ENCODE results near the gene NMU.
"Not testable (repeated sequence)": the region's sequence is repeated elsewhere in the genome, so short reads cannot be mapped to it uniquely, and the experiment has no call there.

NMU gene

DNA sequence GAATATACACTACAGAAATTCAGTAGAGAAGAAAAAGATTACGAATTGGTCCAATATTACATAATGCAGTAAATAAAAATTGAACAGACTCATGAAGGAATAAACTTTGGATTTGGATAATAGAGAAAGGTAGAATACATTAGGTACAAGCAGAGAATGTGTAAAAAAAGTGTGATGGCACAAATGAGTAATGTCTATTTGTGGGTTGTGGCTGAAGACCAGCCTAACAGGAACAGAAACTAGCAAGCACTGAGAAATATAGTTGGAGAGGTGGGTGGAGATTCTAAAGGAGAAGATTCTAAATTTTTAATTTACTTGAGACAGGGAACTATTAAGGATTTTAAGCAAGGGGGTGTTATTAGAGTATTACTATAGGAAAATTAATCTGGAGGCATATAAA lies 74.2 kb downstream of the NMU start:
- DNase-seq (ENCODE audit: low read depth in 4 of 4, low spot score in 1 of 4) = no peak

DNA sequence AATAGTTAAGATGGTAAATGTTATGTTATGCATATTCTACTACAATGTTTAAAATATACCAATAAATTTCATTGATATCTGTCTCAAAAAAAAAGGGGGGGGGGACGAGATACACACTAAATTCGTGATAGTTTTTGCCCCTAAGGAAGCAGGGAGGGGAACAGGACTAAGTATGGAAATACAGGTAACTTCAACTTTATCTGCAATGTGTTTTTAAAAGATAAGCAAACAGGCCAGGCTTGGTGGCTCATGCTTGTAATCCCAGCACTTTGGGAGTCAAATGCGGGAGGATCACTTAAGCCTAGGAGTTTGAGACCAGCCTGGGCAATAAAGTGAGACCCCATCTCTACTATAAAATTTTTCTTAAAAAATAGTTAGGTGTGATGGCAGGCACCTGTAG lies 76.0 kb downstream of the NMU start:
- no peak for DNase-seq (ENCODE audit: low read depth in 4 of 4, low spot score in 1 of 4)

DNA sequence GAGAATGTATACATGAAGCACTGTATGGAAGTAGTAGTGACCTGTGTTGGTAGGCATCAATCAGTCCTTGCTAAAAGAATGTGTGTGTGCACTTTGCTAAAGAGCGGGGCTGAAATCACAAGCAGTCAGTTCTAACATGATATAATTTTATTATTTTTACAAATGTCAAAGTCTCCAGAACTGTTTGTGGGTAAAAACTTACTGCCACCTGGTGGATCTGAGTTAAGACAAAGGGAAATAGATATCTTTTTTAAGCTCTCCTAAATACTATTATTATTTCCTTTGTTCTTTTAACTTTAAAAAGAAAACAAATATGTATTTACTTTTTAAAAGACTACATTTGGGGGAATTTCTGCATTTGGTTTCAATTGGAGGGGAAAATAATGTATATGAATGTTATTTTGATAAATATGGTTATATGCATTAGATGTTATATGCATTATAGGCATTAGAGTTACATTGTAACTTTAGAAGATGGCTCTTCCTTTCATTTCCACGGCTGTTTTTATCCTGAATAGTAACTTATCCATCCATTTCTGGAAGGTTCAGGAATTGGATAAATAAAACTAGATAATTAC lies 81.6 kb downstream of the NMU start:
- DNase-seq (ENCODE audit: low read depth in 4 of 4, low spot score in 1 of 4) = no peak

DNA sequence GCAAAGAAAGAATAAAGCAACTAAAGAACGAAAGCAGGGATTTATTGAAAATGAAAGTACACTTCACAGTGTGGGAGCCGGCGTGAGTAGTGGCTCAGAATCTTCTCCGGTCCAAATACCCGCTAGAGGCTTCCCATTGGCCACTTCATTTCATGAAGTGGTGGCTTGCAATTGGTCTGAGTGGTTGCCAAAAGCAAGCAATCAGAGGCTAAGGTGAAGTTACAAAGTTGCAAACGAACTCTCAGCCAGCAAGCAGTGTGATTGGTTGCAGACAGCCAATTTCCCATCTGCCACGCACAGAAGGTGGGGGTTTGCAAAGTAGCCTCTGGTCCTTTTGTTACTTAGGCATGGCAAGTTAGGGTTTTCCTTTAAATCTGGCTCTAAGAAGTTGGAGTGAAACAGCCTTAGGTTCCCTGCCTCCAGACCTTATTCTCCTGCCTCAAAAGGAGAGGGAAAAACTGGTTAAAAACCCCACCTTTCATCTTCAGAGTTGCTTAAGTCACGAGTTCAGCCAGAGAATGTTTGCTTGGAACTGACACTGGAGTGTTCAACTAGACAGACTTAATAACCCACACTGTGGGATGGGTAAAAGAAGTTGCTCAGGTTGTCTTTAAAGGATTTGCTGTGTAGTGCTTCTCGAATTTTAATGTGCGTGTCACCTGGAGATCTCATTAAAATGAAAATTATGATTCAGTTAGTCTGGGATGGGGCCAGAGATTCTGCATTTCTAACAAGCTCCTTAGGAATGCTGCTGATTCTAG lies 82.5 kb downstream of the NMU start:
- DNase-seq (ENCODE audit: low read depth in 4 of 4, low spot score in 1 of 4) = no peak

DNA sequence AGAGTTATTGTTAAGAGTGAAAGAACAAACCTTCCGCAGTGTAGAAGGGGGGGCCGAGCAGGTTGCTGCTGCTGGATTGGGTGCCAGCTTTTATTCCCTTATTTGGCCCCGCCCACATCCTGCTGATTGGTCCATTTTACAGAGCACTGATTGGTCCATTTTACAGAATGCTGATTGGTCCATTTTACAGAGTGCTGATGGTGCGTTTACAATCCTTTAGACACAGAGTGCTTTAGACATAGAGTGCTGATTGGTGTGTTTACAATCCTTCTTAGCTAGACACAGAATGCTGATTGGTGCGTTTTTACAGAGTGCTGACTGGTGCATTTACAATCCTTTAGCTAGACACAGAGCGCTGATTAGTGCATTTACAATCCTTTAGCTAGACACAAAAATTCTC lies 84.1 kb downstream of the NMU start:
- not testable (repeated sequence) for DNase-seq (ENCODE audit: low read depth in 4 of 4, low spot score in 1 of 4)

DNA sequence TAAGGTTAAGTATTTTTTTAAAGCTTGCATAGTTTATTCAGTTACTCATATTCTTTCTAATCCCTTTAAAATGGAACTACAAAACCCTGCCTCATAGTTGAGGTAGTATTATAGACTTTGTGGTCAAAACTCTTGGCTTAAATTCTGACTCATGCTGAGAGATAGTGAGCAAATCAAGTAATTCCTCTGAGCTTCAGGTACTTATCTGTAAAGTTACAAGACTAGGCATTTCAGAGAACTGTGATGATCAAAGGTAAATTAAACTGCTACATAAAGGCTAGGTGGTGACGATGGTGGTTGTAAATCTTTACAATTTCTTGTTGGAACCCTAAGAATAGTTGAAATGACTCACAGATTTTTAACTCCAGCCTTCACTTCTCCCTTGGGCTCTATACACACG lies 86.2 kb downstream of the NMU start:
- DNase-seq (ENCODE audit: low read depth in 4 of 4, low spot score in 1 of 4) = no peak

DNA sequence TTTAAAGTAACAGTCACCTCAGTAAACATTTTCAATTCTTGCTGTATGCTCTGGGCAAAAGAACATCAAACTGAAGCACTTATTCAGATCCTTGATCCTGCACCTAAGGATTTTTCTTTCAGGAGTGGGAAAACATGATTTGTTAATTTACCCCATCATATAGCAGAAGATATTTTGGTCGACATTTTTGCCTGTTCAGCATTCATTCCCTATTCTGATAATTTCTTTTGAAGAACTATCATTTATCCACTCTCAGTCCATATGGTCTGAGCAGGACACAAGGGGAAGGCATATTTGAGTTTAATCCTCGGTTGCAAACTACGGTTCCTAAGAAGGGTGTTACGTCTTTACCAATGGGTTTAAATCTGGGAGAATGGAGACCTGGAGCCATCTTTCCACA lies 88.2 kb downstream of the NMU start:
- DNase-seq (ENCODE audit: low read depth in 4 of 4, low spot score in 1 of 4) = no peak

DNA sequence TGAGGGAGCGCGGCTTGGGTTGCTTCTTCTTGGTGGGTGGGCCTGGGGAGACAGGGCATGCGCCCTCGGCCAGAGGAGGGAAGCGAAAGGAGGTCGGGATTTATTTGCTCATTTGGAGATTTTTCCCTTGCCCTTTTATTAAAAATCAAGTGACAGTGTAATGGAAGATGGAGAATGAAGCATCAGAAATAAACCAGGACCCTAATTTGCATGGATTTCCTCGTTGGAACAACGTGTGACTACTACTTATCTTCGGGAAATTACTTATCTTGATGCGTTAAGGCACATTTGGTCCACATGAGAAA lies 88.7 kb downstream of the NMU start:
- DNase-seq (ENCODE audit: low read depth in 4 of 4, low spot score in 1 of 4) = no peak

DNA sequence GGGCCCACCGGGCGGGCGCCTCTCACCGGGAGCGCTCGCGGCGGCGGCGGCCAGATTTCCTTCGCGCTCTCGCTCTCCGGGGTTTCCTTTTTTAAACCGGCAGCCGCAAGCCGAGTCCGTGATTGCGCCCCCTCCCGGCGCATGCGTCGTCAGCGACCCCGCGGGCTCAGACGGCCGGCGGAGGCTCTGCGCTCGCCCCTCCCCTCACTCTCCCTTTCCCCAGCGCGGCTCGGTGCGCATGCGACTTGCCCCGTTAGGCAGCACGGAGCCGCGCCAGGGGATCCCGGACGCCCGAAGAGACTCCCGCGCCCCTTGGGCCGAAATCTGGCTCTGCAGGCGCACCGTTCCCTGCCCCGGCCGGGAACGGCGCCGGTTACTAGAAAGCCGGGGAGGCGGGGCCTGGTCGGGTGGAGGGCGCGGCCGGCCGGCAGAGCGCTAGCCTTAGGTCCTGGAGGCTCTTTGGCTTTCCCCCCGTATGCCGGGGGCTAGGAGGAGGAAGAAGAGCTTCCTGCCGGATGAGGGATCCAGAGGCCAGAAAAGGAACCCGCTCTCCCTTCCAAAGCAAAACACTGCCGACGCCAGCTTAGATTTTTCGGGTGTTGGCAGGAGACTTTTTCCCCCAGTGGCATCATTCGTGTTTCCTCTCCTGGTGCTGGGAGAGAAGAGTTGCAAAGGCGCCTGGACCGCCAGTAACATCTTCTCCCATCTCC lies 89.2 kb downstream of the NMU start, which contains the start of gene CLOCK:
Gene CLOCK (minus strand): TSS at position 154 of the 710 bp plus-strand sequence. CDS start 64,124 bp downstream, outside the sequence.
- peak; percentile 65 to 82 (median 72) for DNase-seq (ENCODE audit: low read depth in 4 of 4, low spot score in 1 of 4)

DNA sequence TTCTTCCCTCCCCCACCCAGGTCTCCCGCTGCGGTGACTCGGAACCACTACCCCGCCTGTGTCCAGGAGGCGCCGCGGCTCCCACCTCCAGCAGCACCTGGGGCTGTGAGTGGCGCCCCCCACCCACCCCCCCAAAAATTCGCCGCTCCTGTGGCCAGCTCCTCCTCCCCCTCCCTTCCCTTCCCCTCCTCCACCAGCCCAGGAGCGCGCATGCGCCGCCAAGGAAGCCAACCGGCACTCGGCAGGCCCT lies 89.7 kb downstream of the NMU start:
- DNase-seq (ENCODE audit: low read depth in 4 of 4, low spot score in 1 of 4) = no peak

DNA sequence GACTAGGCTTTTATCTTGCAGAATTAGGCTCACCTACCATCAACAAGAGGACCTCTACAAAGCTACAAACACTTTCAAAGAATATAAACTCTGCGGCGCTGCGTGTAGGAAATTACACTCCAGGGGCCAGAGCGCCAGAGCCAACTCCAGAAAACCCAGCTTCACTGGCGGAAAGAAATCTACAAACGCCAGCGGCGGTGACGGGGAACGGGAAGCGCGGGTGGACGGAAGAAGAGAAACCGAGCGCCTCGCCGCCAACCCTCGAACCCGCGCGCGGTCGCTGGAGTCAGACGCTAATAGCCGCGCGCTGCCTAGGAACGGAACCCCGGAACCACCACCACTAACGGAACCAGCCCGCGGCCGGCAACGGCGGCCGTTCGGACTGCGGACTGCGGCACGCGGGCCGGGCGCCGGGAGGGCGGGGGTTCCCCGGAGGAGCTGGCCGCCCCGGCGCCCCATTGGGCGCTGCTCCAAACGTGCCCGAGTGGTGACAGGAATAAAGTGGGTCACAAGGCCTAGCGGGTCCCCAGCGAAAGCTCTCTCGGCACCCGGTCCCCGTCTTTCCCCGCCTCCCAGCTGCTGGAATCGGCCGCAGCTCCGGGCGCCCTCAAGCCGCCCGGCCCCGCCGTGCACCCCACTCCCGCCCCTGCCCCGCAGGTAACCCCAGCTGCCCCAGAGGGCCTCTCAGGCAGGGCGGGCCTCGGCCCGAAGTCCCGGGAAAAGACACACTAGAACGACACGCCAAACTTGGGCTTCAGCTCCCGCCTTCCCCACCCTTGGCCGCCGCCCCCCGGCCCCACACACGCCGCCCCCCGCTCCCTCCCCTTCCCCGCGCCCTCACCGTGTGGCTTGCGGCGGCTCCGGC lies 90.2 kb downstream of the NMU start:
- peak; percentile 19 to 52 (median 39) for DNase-seq (ENCODE audit: low read depth in 4 of 4, low spot score in 1 of 4)
